ENCODE measurements around the gene TRAPPC5.
"Not testable (repeated sequence)": the region's sequence is repeated elsewhere in the genome, so short reads cannot be mapped to it uniquely, and the experiment has no call there.

TRAPPC5 gene

GRCh38 chr19:7639863-7640348 lies 40.7 kb upstream of the TRAPPC5 start:
- Histone ChIP-seq H3K27me3 (ENCODE audit: control insufficient read depth, insufficient read depth, low read length) (peaks cover 18% of the 10 kb centered on the region), H3K4me3 (ENCODE audit: low read depth, low read length) (no peak overlapping the region), H3K27ac (ENCODE audit: low read depth, low read length) (no peak overlapping the region), H3K9ac (ENCODE audit: low read depth, low read length) (no peak overlapping the region), H3K4me1 (ENCODE audit: control insufficient read depth, insufficient read depth, low read length) (no peaks in the 10 kb centered on the region), H3K9me3 (ENCODE audit: control insufficient read depth, insufficient read depth, low read length) (no peaks in the 10 kb centered on the region), H3K36me3 (ENCODE audit: control insufficient read depth, insufficient read depth, low read length) (peaks cover 3% of the 10 kb centered on the region)

GRCh38 chr19:7640803-7641202 lies 39.8 kb upstream of the TRAPPC5 start:
- Histone ChIP-seq H3K36me3 (ENCODE audit: control insufficient read depth, insufficient read depth, low read length) (peaks cover 3% of the 10 kb centered on the region), H3K27ac (ENCODE audit: low read depth, low read length) (no peak overlapping the region), H3K27me3 (ENCODE audit: control insufficient read depth, insufficient read depth, low read length) (peaks cover 9% of the 10 kb centered on the region), H3K4me3 (ENCODE audit: low read depth, low read length) (no peak overlapping the region), H3K4me1 (ENCODE audit: control insufficient read depth, insufficient read depth, low read length) (no peaks in the 10 kb centered on the region), H3K9ac (ENCODE audit: low read depth, low read length) (no peak overlapping the region), H3K9me3 (ENCODE audit: control insufficient read depth, insufficient read depth, low read length) (no peaks in the 10 kb centered on the region)

GRCh38 chr19:7641290-7642276 lies 39.0 kb upstream of the TRAPPC5 start:
- peaks cover 3% of the 10 kb centered on the region for H3K36me3 ChIP-seq (ENCODE audit: control insufficient read depth, insufficient read depth, low read length)
- no peaks in the 10 kb centered on the region for H3K9me3 ChIP-seq (ENCODE audit: control insufficient read depth, insufficient read depth, low read length)

GRCh38 chr19:7642295-7643030 lies 38.2 kb upstream of the TRAPPC5 start:
- H3K27ac ChIP-seq (ENCODE audit: low read depth, low read length) = no peak overlapping the region
- H3K36me3 ChIP-seq (ENCODE audit: control insufficient read depth, insufficient read depth, low read length) = peaks cover 3% of the 10 kb centered on the region
- no peaks in the 10 kb centered on the region for H3K27me3 ChIP-seq (ENCODE audit: control insufficient read depth, insufficient read depth, low read length)
- H3K4me3 ChIP-seq (ENCODE audit: low read depth, low read length) = no peak overlapping the region
- H3K4me1 ChIP-seq (ENCODE audit: control insufficient read depth, insufficient read depth, low read length) = no peaks in the 10 kb centered on the region
- no peak overlapping the region for H3K9ac ChIP-seq (ENCODE audit: low read depth, low read length)
- H3K9me3 ChIP-seq (ENCODE audit: control insufficient read depth, insufficient read depth, low read length) = no peaks in the 10 kb centered on the region

More at GRCh38 chr19:7641290-7642276, 39.0 kb upstream of the TRAPPC5 start:
- no peak overlapping the region for H3K4me3 ChIP-seq (ENCODE audit: low read depth, low read length)
- H3K4me1 ChIP-seq (ENCODE audit: control insufficient read depth, insufficient read depth, low read length) = no peaks in the 10 kb centered on the region
- H3K27ac ChIP-seq (ENCODE audit: low read depth, low read length) = no peak overlapping the region
- no peak overlapping the region for H3K9ac ChIP-seq (ENCODE audit: low read depth, low read length)
- H3K27me3 ChIP-seq (ENCODE audit: control insufficient read depth, insufficient read depth, low read length) = peaks cover 1% of the 10 kb centered on the region

GRCh38 chr19:7643031-7643415 lies 37.6 kb upstream of the TRAPPC5 start:
- no peaks in the 10 kb centered on the region for H3K27me3 ChIP-seq (ENCODE audit: control insufficient read depth, insufficient read depth, low read length)
- H3K9ac ChIP-seq (ENCODE audit: low read depth, low read length) = no peak overlapping the region
- no peak overlapping the region for H3K27ac ChIP-seq (ENCODE audit: low read depth, low read length)
- H3K4me1 ChIP-seq (ENCODE audit: control insufficient read depth, insufficient read depth, low read length) = no peaks in the 10 kb centered on the region
- H3K4me3 ChIP-seq (ENCODE audit: low read depth, low read length) = no peak overlapping the region
- H3K36me3 ChIP-seq (ENCODE audit: control insufficient read depth, insufficient read depth, low read length) = peaks cover 3% of the 10 kb centered on the region
- H3K9me3 ChIP-seq (ENCODE audit: control insufficient read depth, insufficient read depth, low read length) = no peaks in the 10 kb centered on the region

- H3K36me3 ChIP-seq (ENCODE audit: control insufficient read depth, insufficient read depth, low read length) = not testable (repeated sequence)
Measured at GRCh38 chr19:7643629-7644549, 36.7 kb upstream of the TRAPPC5 start.

GRCh38 chr19:7644550-7644877 lies 36.1 kb upstream of the TRAPPC5 start:
- no peak overlapping the region for H3K9ac ChIP-seq (ENCODE audit: low read depth, low read length)
- H3K4me3 ChIP-seq (ENCODE audit: low read depth, low read length) = no peak overlapping the region
- no peaks in the 10 kb centered on the region for H3K4me1 ChIP-seq (ENCODE audit: control insufficient read depth, insufficient read depth, low read length)
- no peaks in the 10 kb centered on the region for H3K9me3 ChIP-seq (ENCODE audit: control insufficient read depth, insufficient read depth, low read length)
- no peaks in the 10 kb centered on the region for H3K27me3 ChIP-seq (ENCODE audit: control insufficient read depth, insufficient read depth, low read length)
- peaks cover 3% of the 10 kb centered on the region for H3K36me3 ChIP-seq (ENCODE audit: control insufficient read depth, insufficient read depth, low read length)
- no peak overlapping the region for H3K27ac ChIP-seq (ENCODE audit: low read depth, low read length)

More at GRCh38 chr19:7643629-7644549, 36.7 kb upstream of the TRAPPC5 start:
- H3K27me3 ChIP-seq (ENCODE audit: control insufficient read depth, insufficient read depth, low read length); H3K9ac ChIP-seq (ENCODE audit: low read depth, low read length); H3K27ac ChIP-seq (ENCODE audit: low read depth, low read length); H3K4me3 ChIP-seq (ENCODE audit: low read depth, low read length); H3K9me3 ChIP-seq (ENCODE audit: control insufficient read depth, insufficient read depth, low read length); H3K4me1 ChIP-seq (ENCODE audit: control insufficient read depth, insufficient read depth, low read length): not testable (repeated sequence)

- no peak overlapping the region for H3K9ac ChIP-seq (ENCODE audit: low read depth, low read length)
- H3K4me1 ChIP-seq (ENCODE audit: control insufficient read depth, insufficient read depth, low read length) = no peaks in the 10 kb centered on the region
- H3K36me3 ChIP-seq (ENCODE audit: control insufficient read depth, insufficient read depth, low read length) = no peaks in the 10 kb centered on the region; the same call in 1 of the 2 replicates
- H3K4me3 ChIP-seq (ENCODE audit: low read depth, low read length) = no peak overlapping the region
- H3K27me3 ChIP-seq (ENCODE audit: control insufficient read depth, insufficient read depth, low read length) = no peaks in the 10 kb centered on the region
- no peaks in the 10 kb centered on the region for H3K9me3 ChIP-seq (ENCODE audit: control insufficient read depth, insufficient read depth, low read length)
- H3K27ac ChIP-seq (ENCODE audit: low read depth, low read length) = no peak overlapping the region
Measured at GRCh38 chr19:7645163-7645562, 35.5 kb upstream of the TRAPPC5 start.

- Histone ChIP-seq H3K27me3 (ENCODE audit: control insufficient read depth, insufficient read depth, low read length) (no peaks in the 10 kb centered on the region), H3K4me3 (ENCODE audit: low read depth, low read length) (no peak overlapping the region), H3K36me3 (ENCODE audit: control insufficient read depth, insufficient read depth, low read length) (no peaks in the 10 kb centered on the region; the same call in 1 of the 2 replicates), H3K4me1 (ENCODE audit: control insufficient read depth, insufficient read depth, low read length) (no peaks in the 10 kb centered on the region), H3K9me3 (ENCODE audit: control insufficient read depth, insufficient read depth, low read length) (no peaks in the 10 kb centered on the region), H3K9ac (ENCODE audit: low read depth, low read length) (no peak overlapping the region), H3K27ac (ENCODE audit: low read depth, low read length) (no peak overlapping the region)
Measured at GRCh38 chr19:7645656-7646425, 34.8 kb upstream of the TRAPPC5 start.

GRCh38 chr19:7646426-7646700 lies 34.3 kb upstream of the TRAPPC5 start:
- Histone ChIP-seq H3K9me3 (ENCODE audit: control insufficient read depth, insufficient read depth, low read length) (no peaks in the 10 kb centered on the region), H3K27ac (ENCODE audit: low read depth, low read length) (no peak overlapping the region), H3K4me3 (ENCODE audit: low read depth, low read length) (no peak overlapping the region), H3K36me3 (ENCODE audit: control insufficient read depth, insufficient read depth, low read length) (no peaks in the 10 kb centered on the region; the same call in 1 of the 2 replicates), H3K27me3 (ENCODE audit: control insufficient read depth, insufficient read depth, low read length) (no peaks in the 10 kb centered on the region), H3K9ac (ENCODE audit: low read depth, low read length) (no peak overlapping the region), H3K4me1 (ENCODE audit: control insufficient read depth, insufficient read depth, low read length) (no peaks in the 10 kb centered on the region)

Data from HUES48 (cell line).